ENCODE data around the gene DESI2.

- TF ChIP-seq CTCF (conservative IDR thresholded peaks at IDR 0.05; ENCODE audit: low read depth, low read length) (no peak), EZH2phosphoT487 (IDR thresholded peaks at IDR 0.05; ENCODE audit: borderline replicate concordance, low read length) (no peak), EZH2 (IDR thresholded peaks at IDR 0.05; ENCODE audit: low read length, unreplicated experiment) (no peak)
These were observed 1.4 kb downstream of the DESI2 start for GRCh38 chr1:244654108-244655038.

Measured in PC-3 (cell line).